ENCODE data around the gene C6orf89.

Gene C6orf89

GRCh38 chr6:36958775-36959554 is 73.2 kb downstream of the C6orf89 start:
- FAIRE-seq = no peak
- DNase-seq (ENCODE audit: insufficient read length) = no peak
- TF ChIP-seq TAF1 (IDR thresholded peaks at IDR 0.05; ENCODE audit: borderline replicate concordance, low read depth, low read length) = no peak
- no peak for TF ChIP-seq POLR2A (IDR thresholded peaks at IDR 0.05; ENCODE audit: low read depth, low read length)
- no peak for TF ChIP-seq POLR2AphosphoS5 (IDR thresholded peaks at IDR 0.05; ENCODE audit: low read depth, low read length)

- DNase-seq (ENCODE audit: insufficient read length) (no peak), FAIRE-seq (no peak)
- no peak for TF ChIP-seq TAF1 (IDR thresholded peaks at IDR 0.05; ENCODE audit: borderline replicate concordance, low read depth, low read length)
- no peak for TF ChIP-seq POLR2A (IDR thresholded peaks at IDR 0.05; ENCODE audit: low read depth, low read length)
- no peak for TF ChIP-seq POLR2AphosphoS5 (IDR thresholded peaks at IDR 0.05; ENCODE audit: low read depth, low read length)
Measured at GRCh38 chr6:36959555-36960250, 74.0 kb downstream of the C6orf89 start.

DNA sequence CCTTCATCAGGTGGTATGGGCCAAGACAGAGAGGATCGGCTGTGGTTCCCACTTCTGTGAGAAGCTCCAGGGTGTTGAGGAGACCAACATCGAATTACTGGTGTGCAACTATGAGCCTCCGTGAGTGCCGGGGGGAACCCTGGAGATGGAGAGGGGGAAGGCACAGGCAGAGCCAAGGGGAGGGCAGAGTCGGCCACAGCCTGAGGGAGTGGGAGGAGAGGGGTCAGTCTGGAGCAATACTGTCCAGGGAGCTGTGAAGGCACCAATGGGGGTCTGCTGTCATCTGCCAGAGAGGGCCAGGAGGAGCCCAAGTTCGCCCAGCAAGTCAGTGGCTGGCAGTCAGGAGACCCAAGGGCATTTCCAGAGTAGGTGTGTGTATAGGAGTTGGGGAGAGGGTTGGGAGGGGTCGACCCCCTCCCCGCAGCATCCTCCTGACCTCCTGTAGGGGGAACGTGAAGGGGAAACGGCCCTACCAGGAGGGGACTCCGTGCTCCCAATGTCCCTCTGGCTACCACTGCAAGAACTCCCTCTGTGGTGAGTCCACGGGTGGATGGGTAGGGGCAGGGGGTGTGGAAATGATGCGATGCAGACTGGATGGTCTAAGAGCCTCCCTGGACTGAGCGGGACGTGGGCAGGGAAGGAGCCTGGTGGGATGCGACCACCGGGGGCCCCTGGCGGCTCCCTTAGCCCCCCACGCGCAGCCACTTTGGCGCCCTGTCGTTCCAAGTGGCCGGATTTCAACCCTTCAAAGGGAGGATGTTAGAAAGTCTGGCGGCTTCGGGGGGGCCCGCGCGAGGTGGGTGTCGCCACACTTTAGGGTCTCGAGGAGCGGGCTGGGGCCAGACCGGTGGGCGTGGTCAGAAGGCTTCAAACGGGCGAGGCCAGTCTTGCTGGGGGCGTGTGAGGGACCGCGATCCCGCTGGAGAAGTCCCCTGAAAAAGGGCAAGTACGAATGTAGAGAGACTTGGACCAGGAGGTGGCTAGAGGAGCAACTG is 76.0 kb downstream of the C6orf89 start:
- TF ChIP-seq POLR2A (IDR thresholded peaks at IDR 0.05; ENCODE audit: low read depth, low read length) (no peak), POLR2AphosphoS5 (IDR thresholded peaks at IDR 0.05; ENCODE audit: low read depth, low read length) (no peak), TAF1 (IDR thresholded peaks at IDR 0.05; ENCODE audit: borderline replicate concordance, low read depth, low read length) (no peak)
- no peak for DNase-seq (ENCODE audit: insufficient read length)
- FAIRE-seq = no peak

GRCh38 chr6:36962874-36963273 is 77.1 kb downstream of the C6orf89 start:
- DNase-seq (ENCODE audit: insufficient read length) (peak; percentile 72), FAIRE-seq (peak; percentile 42)
- no peak for TF ChIP-seq TAF1 (IDR thresholded peaks at IDR 0.05; ENCODE audit: borderline replicate concordance, low read depth, low read length)
- TF ChIP-seq POLR2A (IDR thresholded peaks at IDR 0.05; ENCODE audit: low read depth, low read length) = no peak
- TF ChIP-seq POLR2AphosphoS5 (IDR thresholded peaks at IDR 0.05; ENCODE audit: low read depth, low read length) = no peak

- no peak for DNase-seq (ENCODE audit: insufficient read length)
- FAIRE-seq = no peak
- TF ChIP-seq POLR2A (IDR thresholded peaks at IDR 0.05; ENCODE audit: low read depth, low read length) (no peak), POLR2AphosphoS5 (IDR thresholded peaks at IDR 0.05; ENCODE audit: low read depth, low read length) (no peak), TAF1 (IDR thresholded peaks at IDR 0.05; ENCODE audit: borderline replicate concordance, low read depth, low read length) (no peak)
Measured at GRCh38 chr6:36963451-36964290, 77.9 kb downstream of the C6orf89 start.

DNA sequence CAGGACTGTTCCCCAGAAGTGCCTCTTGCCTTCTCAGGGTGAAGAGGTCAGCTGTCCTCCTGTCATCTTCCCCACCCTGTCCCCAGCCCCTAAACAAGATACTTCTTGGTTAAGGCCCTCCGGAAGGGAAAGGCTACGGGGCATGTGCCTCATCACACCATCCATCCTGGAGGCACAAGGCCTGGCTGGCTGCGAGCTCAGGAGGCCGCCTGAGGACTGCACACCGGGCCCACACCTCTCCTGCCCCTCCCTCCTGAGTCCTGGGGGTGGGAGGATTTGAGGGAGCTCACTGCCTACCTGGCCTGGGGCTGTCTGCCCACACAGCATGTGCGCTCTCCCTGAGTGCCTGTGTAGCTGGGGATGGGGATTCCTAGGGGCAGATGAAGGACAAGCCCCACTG is 78.6 kb downstream of the C6orf89 start:
- no peak for FAIRE-seq
- no peak for TF ChIP-seq TAF1 (IDR thresholded peaks at IDR 0.05; ENCODE audit: borderline replicate concordance, low read depth, low read length)
- TF ChIP-seq POLR2A (IDR thresholded peaks at IDR 0.05; ENCODE audit: low read depth, low read length) = no peak
- no peak for TF ChIP-seq POLR2AphosphoS5 (IDR thresholded peaks at IDR 0.05; ENCODE audit: low read depth, low read length)
- no peak for DNase-seq (ENCODE audit: insufficient read length)

GRCh38 chr6:36964908-36965307 is 79.2 kb downstream of the C6orf89 start:
- no peak for DNase-seq (ENCODE audit: insufficient read length)
- FAIRE-seq = no peak
- no peak for TF ChIP-seq POLR2A (IDR thresholded peaks at IDR 0.05; ENCODE audit: low read depth, low read length)
- TF ChIP-seq TAF1 (IDR thresholded peaks at IDR 0.05; ENCODE audit: borderline replicate concordance, low read depth, low read length) = no peak
- TF ChIP-seq POLR2AphosphoS5 (IDR thresholded peaks at IDR 0.05; ENCODE audit: low read depth, low read length) = no peak

DNA sequence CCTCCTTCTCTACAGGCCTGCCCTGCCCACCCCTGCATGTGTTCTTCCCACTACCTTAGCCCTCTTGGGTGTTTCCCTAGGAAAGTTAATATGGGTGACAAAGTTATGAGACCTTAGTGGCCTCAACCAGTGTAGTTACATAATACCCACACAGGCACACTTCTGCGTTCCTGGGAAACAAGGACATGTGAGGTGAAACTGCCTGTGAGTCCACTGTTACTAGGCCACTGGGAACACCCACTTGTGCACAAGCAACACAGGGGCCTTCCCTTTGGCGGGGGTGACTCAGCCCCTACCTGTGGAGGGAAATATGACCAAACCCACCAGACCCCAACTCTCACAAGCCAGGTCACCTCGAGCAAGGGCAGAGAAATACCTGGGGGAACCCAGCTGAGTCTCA is 81.5 kb downstream of the C6orf89 start:
- TF ChIP-seq POLR2AphosphoS5 (IDR thresholded peaks at IDR 0.05; ENCODE audit: low read depth, low read length) = peak; percentile 68
- no peak for TF ChIP-seq TAF1 (IDR thresholded peaks at IDR 0.05; ENCODE audit: borderline replicate concordance, low read depth, low read length)
- FAIRE-seq (no peak), DNase-seq (ENCODE audit: insufficient read length) (no peak)

DNA sequence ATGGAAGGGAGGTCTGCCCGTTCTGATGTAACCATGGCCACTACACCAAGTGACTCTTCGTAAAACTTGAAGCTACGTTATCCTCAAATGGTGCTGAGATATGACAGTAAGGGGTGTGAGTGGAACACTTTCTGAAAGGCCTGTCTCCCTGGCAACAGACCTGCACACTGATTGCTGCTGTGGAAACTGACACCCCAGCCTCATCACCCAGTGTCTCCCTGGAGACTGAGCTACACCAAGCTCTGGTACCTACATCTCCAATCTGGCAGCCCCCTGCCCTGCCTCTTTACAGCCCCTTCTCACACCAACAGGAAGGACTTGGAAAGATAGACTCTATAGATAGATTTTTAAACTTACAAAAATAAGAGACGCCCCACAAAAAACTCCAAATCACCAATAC is 82.0 kb downstream of the C6orf89 start:
- peak; percentile 7; the same call in 1 of the 2 replicates for TF ChIP-seq POLR2AphosphoS5 (IDR thresholded peaks at IDR 0.05; ENCODE audit: low read depth, low read length)
- no peak for TF ChIP-seq TAF1 (IDR thresholded peaks at IDR 0.05; ENCODE audit: borderline replicate concordance, low read depth, low read length)
- no peak for TF ChIP-seq POLR2A (IDR thresholded peaks at IDR 0.05; ENCODE audit: low read depth, low read length)
- FAIRE-seq (no peak), DNase-seq (ENCODE audit: insufficient read length) (no peak)

DNA sequence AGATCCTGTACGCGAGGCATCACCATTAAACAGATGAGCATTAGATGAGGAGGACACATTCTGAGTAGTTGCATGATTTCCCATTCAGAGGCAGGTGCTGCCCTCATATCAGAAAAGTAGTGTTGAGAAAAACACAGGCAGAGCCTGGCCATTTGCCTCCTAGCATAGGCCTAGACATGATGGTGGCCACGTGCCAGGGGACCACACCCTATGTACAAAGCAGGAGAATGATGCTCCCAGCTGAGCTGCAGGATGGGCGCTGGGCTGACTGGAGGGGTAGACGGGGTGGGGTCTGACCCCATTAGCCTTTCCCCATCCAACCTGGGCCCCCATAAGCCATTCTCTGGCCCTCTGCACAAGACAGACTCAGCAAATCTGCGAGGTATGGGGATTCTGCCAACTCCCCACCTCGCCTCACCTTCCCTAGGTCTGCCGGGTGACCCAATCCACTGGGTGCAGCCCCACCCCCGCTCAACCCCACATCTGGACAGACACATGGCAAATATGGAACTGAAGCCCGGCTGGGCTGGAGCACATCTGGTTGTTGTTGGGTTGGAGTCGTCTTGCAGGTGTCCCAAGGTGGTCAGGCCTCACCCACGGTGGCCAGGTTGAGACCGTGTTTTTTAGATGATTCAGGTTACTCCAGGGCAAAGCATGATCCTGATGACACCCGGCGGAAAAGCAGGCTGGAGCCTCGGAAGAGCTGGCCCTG is 82.7 kb downstream of the C6orf89 start:
- TF ChIP-seq TAF1 (IDR thresholded peaks at IDR 0.05; ENCODE audit: borderline replicate concordance, low read depth, low read length) = no peak
- FAIRE-seq = no peak

More for the DNA sequence above, 82.7 kb downstream of the C6orf89 start:
- no peak for DNase-seq (ENCODE audit: insufficient read length)
